Esophagus squamous epithelium (tissue), 5 donors: Measurements from ENCODE around the gene CPSF4L. TPM values are rescaled to one million over a fixed set of nuclear protein-coding genes. Genes with fewer than 3 reads are reported as not detected.
A peak's percentile ranks its signal among the peaks of the same experiment; 100 is the strongest.
"Not testable (repeated sequence)": the region's sequence is repeated elsewhere in the genome, so short reads cannot be mapped to it uniquely, and the experiment has no call there.

ENCODE experiments used
- DNase-seq: peaks from one replicate; lab custom pipeline; 2025; lab: John Stamatoyannopoulos, UW
- H3K27ac ChIP-seq, 4 donors: fragments of 200-600 bp; sonication (generic); one replicate each; pipeline ENCODE4 v1.5.1; 2016 to 2019; ENCODE audit warnings: mild to moderate bottlenecking in 1 of 4
- H3K27me3 ChIP-seq, 4 donors: fragments of 200-600 bp; sonication (generic); 1 replicate in 3 of 4; 2 replicates in 1 of 4; pipeline versions ENCODE4 v1.5.1 to v1.6.0; 2017 to 2021; ENCODE audit warnings: antibody characterized with exemption in 1 of 4
- H3K36me3 ChIP-seq, 3 donors: fragments of 200-600 bp; sonication (generic); one replicate each; pipeline ENCODE4 v1.5.1; 2016 to 2019
- H3K4me1 ChIP-seq, 3 donors: fragments of 200-600 bp; sonication (generic); one replicate each; pipeline ENCODE4 v1.5.1; 2017 to 2019
- H3K4me3 ChIP-seq, 4 donors: fragments of 200-600 bp; sonication (generic); 1 replicate in 3 of 4; 2 replicates in 1 of 4; pipeline ENCODE4 v1.5.1; 2016 to 2019; ENCODE audit warnings: mild to moderate bottlenecking in 2 of 4, moderate library complexity in 1 of 4
- H3K9me3 ChIP-seq, 3 donors: fragments of 200-600 bp; sonication (generic); one replicate each; pipeline ENCODE4 v1.5.1; 2016 to 2019
- POLR2A ChIP-seq, 4 donors: fragments of 450-650 bp; IDR thresholded peaks; one replicate each; pipeline ENCODE4 v1.6.1; 2017; ENCODE audit warnings: antibody characterized with exemption in 4 of 4, mild to moderate bottlenecking in 4 of 4, moderate library complexity in 3 of 4
- whole genome bisulfite sequencing, 2 donors: methylation state at CpG; one replicate each; pipeline ENCODE4 v1.1.5; 2018; 5-methylcytosine and 5-hydroxymethylcytosine counted together
- intact Hi-C: fragments of 100-400 bp; cut with DNase I; formaldehyde crosslinking; loops from one replicate; pipeline ENCODE4 v1.15.0; 2022
- total RNA-seq, 4 donors: library from RNA; depleted of rRNA; stranded (reverse); fragments of >200 nt; gene quantifications; one replicate each; pipeline ENCODE4 v1.1.0, GENCODE V29; 2016
- TF ChIP-seq, protein P1 (sequence below), 6 experiments: fragments of 450-650 bp in 4 of 6; fragments of 200-600 bp in 2 of 6; sonication (generic) in 2 of 6; IDR thresholded peaks; one replicate each; pipeline ENCODE4 v1.5.1; 2016 to 2019; ENCODE audit warnings: antibody characterized with exemption in 6 of 6, mild to moderate bottlenecking in 4 of 6, moderate library complexity in 4 of 6
- donor health status: DM: yes; HTN: yes; CAD: no.

CPSF4L gene
- total RNA-seq, 4 donors from 2014 or later = not detected

DNA sequence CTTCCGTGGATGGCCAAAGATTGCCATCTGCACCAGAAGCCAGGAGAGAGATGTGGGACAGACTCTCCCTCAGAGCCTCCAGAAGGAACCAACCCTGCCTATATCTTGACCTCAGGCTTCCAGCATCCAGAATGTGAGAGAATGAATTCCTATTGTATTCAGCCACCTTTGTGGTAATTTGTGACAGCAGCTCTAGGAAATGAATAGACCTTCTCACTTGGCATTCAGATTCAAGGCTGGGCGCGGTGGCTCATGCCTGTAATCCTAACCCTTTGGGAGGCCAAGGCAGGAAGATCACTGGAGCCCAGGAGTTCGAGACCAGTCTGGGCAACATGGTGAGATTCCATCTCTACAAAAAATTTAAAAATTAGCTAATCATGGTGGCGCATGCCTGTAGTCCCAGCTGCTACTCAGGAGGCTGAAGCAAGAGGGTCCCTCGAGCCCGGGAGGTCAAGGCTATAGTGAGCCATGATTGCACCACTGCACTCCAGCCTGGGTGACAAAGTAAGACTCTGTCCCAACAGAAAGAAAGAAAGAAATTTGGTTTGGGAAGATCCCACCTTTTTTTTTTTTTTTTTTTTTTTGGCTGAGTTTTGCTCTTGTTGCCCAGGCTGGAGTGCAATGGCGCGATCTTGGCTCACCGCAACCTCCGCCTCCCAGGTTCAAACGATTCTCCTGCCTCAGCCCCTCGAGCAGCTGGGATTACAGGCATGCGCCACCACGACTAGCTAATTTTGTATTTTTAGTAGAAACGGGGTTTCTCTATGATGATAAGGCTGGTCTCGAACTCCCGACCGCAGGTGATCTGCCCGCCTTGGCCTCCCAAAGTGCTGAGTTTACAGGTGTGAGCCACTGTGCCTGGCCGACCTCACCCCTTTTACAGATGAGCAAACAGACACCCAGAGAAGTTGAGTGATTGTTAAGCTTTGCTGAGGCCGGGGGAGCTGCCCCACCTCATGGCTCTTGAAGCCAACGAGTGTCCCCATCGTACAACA is 4.3 kb upstream of the CPSF4L start:
- Histone ChIP-seq H3K9me3 (no peaks in the 10 kb centered on the region), H3K27ac (no peak overlapping the region), H3K4me1 (peaks cover 6 to 23% (median 8%) of the 10 kb centered on the region in 3 donors), H3K4me3 (no peak overlapping the region), H3K36me3 (no peaks in the 10 kb centered on the region), H3K27me3 (no peaks in the 10 kb centered on the region)
- intact Hi-C loops = no loop called here
- no peak for TF ChIP-seq POLR2A (IDR thresholded peaks at IDR 0.05)
- TF ChIP-seq, protein P1, sequence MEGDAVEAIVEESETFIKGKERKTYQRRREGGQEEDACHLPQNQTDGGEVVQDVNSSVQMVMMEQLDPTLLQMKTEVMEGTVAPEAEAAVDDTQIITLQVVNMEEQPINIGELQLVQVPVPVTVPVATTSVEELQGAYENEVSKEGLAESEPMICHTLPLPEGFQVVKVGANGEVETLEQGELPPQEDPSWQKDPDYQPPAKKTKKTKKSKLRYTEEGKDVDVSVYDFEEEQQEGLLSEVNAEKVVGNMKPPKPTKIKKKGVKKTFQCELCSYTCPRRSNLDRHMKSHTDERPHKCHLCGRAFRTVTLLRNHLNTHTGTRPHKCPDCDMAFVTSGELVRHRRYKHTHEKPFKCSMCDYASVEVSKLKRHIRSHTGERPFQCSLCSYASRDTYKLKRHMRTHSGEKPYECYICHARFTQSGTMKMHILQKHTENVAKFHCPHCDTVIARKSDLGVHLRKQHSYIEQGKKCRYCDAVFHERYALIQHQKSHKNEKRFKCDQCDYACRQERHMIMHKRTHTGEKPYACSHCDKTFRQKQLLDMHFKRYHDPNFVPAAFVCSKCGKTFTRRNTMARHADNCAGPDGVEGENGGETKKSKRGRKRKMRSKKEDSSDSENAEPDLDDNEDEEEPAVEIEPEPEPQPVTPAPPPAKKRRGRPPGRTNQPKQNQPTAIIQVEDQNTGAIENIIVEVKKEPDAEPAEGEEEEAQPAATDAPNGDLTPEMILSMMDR (IDR thresholded peaks at IDR 0.05) = no peak
- WGBS, 2 donors = 89 to 92% methylated on average over 14 to 22 of the region's 24 CpGs
- no peak for DNase-seq

DNA sequence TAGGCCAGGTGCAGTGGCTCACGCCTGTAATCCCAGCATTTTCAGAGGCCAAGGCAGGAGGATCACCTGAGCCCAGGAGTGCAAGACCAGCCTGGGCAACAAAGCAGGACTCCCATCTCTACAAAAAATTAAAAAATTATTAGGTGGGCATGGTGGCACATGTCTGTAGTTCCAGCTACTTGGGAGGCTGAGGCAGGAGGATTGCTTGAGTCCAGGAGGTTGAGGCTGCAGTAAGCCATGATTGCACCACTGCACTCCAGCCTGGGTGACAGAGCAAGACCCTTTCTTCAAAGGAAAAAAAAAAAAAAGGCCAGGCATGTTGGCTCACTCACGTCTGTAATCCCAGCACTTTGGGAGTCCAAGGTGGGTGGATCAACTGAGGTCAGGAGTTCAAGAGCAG is 2.8 kb upstream of the CPSF4L start:
- H3K36me3 ChIP-seq, intact Hi-C loops, H3K4me3 ChIP-seq, H3K27me3 ChIP-seq, H3K9me3 ChIP-seq, DNase-seq, H3K27ac ChIP-seq: not testable (repeated sequence)
- WGBS, 2 donors = 60 to 65% methylated on average over 2 of the region's 2 CpGs
- peaks cover 6 to 20% (median 8%) of the 10 kb centered on the region in 3 donors for H3K4me1 ChIP-seq

DNA sequence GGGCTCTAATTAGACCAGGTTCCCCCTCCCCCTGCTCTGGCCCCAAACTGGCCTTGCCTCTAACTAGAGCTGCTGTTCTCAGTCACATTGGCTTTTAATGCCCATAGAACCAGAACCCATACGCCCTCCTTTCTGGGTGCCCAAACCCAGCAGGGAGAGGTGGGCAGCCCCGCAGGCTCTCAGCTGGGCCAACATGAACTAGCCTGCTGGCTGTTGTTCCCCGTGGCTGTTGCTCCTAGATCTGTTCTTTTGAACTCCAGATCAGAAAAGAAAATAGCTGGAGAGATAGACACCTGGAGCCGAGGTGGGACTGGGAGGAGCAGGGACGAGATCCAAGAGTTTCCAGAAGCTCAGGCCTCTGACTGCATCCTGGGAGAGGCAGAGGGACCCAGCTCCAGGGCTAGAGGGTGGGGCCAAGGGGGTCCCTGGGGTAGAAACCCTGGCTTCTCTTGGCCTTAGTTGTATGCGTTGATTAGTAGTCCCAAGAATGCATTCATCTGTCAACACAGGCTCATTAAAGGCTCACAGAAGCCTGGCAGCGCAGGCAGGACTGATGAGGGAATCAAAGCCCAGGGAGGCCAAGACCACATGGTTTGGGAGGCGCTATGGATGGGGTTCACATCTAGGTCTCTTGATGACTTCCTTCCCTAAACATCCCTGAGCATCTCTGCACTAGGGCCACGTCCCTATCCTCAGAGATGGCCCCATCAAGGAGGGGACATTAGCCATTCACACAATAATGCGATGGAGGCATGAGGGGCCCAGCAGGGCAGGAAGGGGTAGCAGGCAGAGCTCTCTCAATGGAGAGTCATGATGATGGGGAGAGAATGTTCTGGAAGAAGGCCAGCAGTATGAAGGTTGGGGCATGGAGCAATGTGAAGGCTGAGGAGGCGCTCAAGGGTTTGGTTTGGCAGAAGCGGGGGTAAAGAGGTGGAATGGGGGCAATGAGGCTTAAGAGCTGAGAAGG is 1.3 kb upstream of the CPSF4L start:
- peaks cover 6 to 20% (median 8%) of the 10 kb centered on the region in 3 donors for H3K4me1 ChIP-seq
- DNase-seq = no peak
- H3K36me3 ChIP-seq = no peaks in the 10 kb centered on the region
- H3K9me3 ChIP-seq = no peaks in the 10 kb centered on the region
- WGBS, 2 donors = 39 to 51% methylated on average over 8 to 10 of the region's 12 CpGs
- peak overlapping the region; percentile 4 to 74 (median 38) for H3K27ac ChIP-seq
- no peaks in the 10 kb centered on the region for H3K27me3 ChIP-seq
- intact Hi-C loops = no loop called here
- H3K4me3 ChIP-seq = no peak overlapping the region
- TF ChIP-seq, protein P1 (IDR thresholded peaks at IDR 0.05) = no peak
- no peak for TF ChIP-seq POLR2A (IDR thresholded peaks at IDR 0.05)

DNA sequence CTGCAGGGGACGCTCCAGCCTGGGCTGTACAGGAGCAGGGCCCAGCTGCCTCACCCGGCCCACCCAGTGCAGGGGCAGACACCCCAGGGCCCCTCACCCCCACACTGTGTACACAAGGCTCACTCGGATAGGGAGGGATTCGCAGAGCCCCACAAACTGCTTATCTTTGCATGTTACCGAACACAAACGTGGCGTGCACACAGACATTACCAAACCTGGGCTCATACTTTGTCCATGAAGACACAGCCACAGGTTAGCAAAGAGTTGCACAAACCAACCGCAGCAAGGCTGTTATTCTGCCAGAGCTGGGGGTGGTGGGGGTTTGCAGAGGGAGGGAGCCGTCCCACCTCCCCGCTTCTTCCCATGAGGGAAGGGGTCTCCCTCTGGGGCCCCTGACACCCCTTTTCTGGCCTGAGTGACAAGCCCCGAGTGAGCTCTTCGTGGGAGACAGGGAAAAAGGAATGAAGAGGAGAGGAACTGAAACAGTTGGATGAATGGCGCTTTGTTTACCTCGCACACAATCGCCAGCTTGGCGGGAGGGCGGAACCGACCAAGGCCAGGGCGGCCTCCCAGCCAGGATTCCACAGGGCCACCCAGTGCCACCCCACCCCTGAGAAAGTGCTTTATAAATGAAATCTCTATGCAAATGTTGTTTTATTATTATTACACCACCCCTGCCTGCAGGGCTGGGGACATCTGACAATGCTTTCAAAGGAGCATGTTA is 434 bp upstream of the CPSF4L start:
- DNase-seq = no peak
- H3K4me3 ChIP-seq = no peak overlapping the region
- no peaks in the 10 kb centered on the region for H3K27me3 ChIP-seq
- peak overlapping the region in 3 of 4 donors; percentile 32 to 74 (median 44) for H3K27ac ChIP-seq
- peaks cover 6 to 20% (median 8%) of the 10 kb centered on the region in 3 donors for H3K4me1 ChIP-seq
- no peaks in the 10 kb centered on the region for H3K36me3 ChIP-seq
- intact Hi-C loops = no loop called here
- H3K9me3 ChIP-seq = no peaks in the 10 kb centered on the region
- TF ChIP-seq, protein P1 (IDR thresholded peaks at IDR 0.05) = no peak
- no peak for TF ChIP-seq POLR2A (IDR thresholded peaks at IDR 0.05)
- WGBS, 2 donors = 27 to 76% methylated on average over 10 to 13 of the region's 19 CpGs

DNA sequence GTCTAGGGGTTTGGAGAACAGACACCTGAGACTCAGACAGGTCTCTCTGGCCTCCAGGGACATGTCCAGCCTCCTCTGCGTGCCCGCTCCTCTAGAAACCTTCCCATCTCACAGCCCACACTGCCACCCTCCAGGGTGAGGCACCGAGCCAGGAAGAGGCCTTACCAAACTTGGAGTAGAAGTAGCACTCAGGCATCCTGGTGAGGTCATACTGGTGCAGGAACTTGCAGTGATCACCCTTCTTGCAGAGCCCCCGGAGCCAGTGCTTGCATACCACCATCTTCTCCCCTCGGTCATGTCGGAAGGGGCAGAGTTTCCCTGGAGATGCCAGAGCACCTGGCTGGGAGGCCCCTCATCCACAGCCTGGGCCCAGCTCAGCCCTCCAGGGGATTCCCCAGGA is 4.2 kb downstream of the CPSF4L start:
- 64% methylated on average over 4 of the region's 6 CpGs; no CpG with 5 or more reads in 1 of the 2 donors for WGBS, 2 donors
- intact Hi-C loops = loop anchor here (10.0 kb wide), 1 partner anchor 63 kb away; the partner anchor contains the start of gene COG1
- Histone ChIP-seq H3K4me1 (peaks cover 1 to 22% (median 4%) of the 10 kb centered on the region in 3 donors), H3K4me3 (no peak overlapping the region), H3K36me3 (no peaks in the 10 kb centered on the region), H3K27me3 (no peaks in the 10 kb centered on the region), H3K27ac (no peak overlapping the region), H3K9me3 (no peaks in the 10 kb centered on the region)
- no peak for DNase-seq
- TF ChIP-seq, protein P1 (IDR thresholded peaks at IDR 0.05) = no peak
- TF ChIP-seq POLR2A (IDR thresholded peaks at IDR 0.05) = no peak
